Keratinocyte (primary cell): Measurements from ENCODE around the gene NFE2L3. TPM values are rescaled to one million over a fixed set of nuclear protein-coding genes. Genes with fewer than 3 reads are reported as not detected.

Source experiments
- DNase-seq: peaks from one replicate; pipeline ENCODE4 v3.0.0-alpha.2; 2011; ENCODE audit warnings: low read depth, missing footprints, low spot score
- FAIRE-seq: peaks from 2 replicates; lab custom pipeline; 2011; peaks lifted over from hg19 to GRCh38; lab: Jason Lieb, UNC
- H2AFZ ChIP-seq: 2 replicates; pipeline ENCODE4 v1.6.0; 2012; ENCODE audit warnings: low read length, control low read depth, inconsistent platforms; ENCODE audit not compliant: control insufficient read depth
- H3K27ac ChIP-seq: 2 replicates; pipeline ENCODE4 v1.5.1; 2011; ENCODE audit warnings: low read length; ENCODE audit not compliant: control insufficient read depth, insufficient read depth
- H3K27me3 ChIP-seq: 3 replicates; pipeline ENCODE4 v1.6.0; 2011; ENCODE audit warnings: low read length; ENCODE audit not compliant: control insufficient read depth, insufficient read depth; ENCODE audit errors: extremely low read depth
- H3K36me3 ChIP-seq, 2 experiments: 2 replicates in 1 of 2; 3 replicates in 1 of 2; pipeline ENCODE4 v1.5.1; 2011; ENCODE audit warnings: low read length in 2 of 2, mild to moderate bottlenecking in 1 of 2; ENCODE audit not compliant: control insufficient read depth in 2 of 2, insufficient read depth in 2 of 2; ENCODE audit errors: extremely low read depth in 1 of 2
- H3K4me1 ChIP-seq: 3 replicates; pipeline ENCODE4 v1.5.1; 2011; ENCODE audit warnings: low read length; ENCODE audit not compliant: control insufficient read depth, insufficient read depth; ENCODE audit errors: extremely low read depth
- H3K4me2 ChIP-seq: 3 replicates; pipeline ENCODE4 v1.6.0; 2011; ENCODE audit warnings: low read depth, low read length; ENCODE audit not compliant: control insufficient read depth, insufficient read depth; ENCODE audit errors: extremely low read depth
- H3K4me3 ChIP-seq, 3 experiments: fragments of 200-600 bp in 1 of 3; sonication (generic) in 1 of 3; 2 replicates in 2 of 3; 3 replicates in 1 of 3; pipeline ENCODE4 v1.5.1; 2011 to 2016; ENCODE audit warnings: low read length in 3 of 3, mild to moderate bottlenecking in 3 of 3, control low read depth in 2 of 3, inconsistent platforms in 1 of 3, low read depth in 1 of 3, mixed read lengths in 1 of 3, mixed run types in 1 of 3, moderate library complexity in 1 of 3; ENCODE audit not compliant: control insufficient read depth in 2 of 3, insufficient read depth in 2 of 3; ENCODE audit errors: extremely low read depth in 1 of 3
- H3K79me2 ChIP-seq: 2 replicates; pipeline ENCODE4 v1.6.0; 2012; ENCODE audit warnings: low read length; ENCODE audit not compliant: control insufficient read depth, insufficient read depth
- H3K9ac ChIP-seq: 3 replicates; pipeline ENCODE4 v1.6.0; 2011; ENCODE audit warnings: low read length; ENCODE audit not compliant: control insufficient read depth, insufficient read depth; ENCODE audit errors: extremely low read depth
- H3K9me1 ChIP-seq: 3 replicates; pipeline ENCODE4 v1.6.0; 2011; ENCODE audit warnings: low read length; ENCODE audit not compliant: control insufficient read depth, insufficient read depth; ENCODE audit errors: extremely low read depth
- H3K9me3 ChIP-seq: 2 replicates; pipeline ENCODE4 v1.5.1; 2012; ENCODE audit warnings: low read depth, low read length; ENCODE audit not compliant: control insufficient read depth
- H4K20me1 ChIP-seq: 3 replicates; pipeline ENCODE4 v1.6.0; 2011; ENCODE audit warnings: low read length; ENCODE audit not compliant: control insufficient read depth, insufficient read depth; ENCODE audit errors: extremely low read depth
- CTCF ChIP-seq, 3 experiments: IDR thresholded peaks in 1 of 3; conservative IDR thresholded peaks in 1 of 3; optimal IDR thresholded peaks in 1 of 3; 2 replicates in 2 of 3; 3 replicates in 1 of 3; pipeline versions ENCODE3 to v1.5.1; 2011; ENCODE audit warnings: low read length in 3 of 3, mild to moderate bottlenecking in 3 of 3, moderate library complexity in 2 of 3, control low read depth in 1 of 3, inconsistent platforms in 1 of 3; ENCODE audit not compliant: insufficient read depth in 2 of 3; ENCODE audit errors: extremely low read depth in 1 of 3
- EZH2 ChIP-seq: IDR thresholded peaks from one replicate; pipeline ENCODE4 v1.6.1; 2012; ENCODE audit warnings: inconsistent platforms, mild to moderate bottlenecking, low read length, moderate library complexity
- dilution Hi-C: fragments of 300-500 bp; cut with MboI; formaldehyde crosslinking; loops from one replicate; pipeline ENCODE4 v1.7.0; 2020; ENCODE audit warnings: low sequenced_read_pairs; ENCODE audit not compliant: extremely low pct_ligation_motif_present
- polyA plus RNA-seq, 5 experiments: library from polyadenylated mRNA; depleted of rRNA in 3 of 5; stranded (reverse) in 3 of 5; stranded (forward) in 1 of 5; unstranded in 1 of 5; fragments of >200 nt; gene quantifications; 1 replicate in 1 of 5; 2 replicates in 3 of 5; 3 replicates in 1 of 5; pipeline versions ENCODE4 v1.2.1 to v1.2.3, GENCODE V29; 2011 to 2012; ENCODE audit warnings: missing spikeins in 2 of 5, low read depth in 1 of 5, low replicate concordance in 1 of 5

The NFE2L3 gene
- polyA plus RNA-seq, 1 donor (not counting 4 experiments of a cell fraction or from before 2014, with no cell fraction given), result 17.8 TPM

- Histone ChIP-seq H3K36me3 (peaks cover 9 to 25% of the 10 kb centered on the region in 2 experiments), H3K4me3 (peak overlapping the region; percentile 94 to 100 (median 95)), H3K4me2 (peak overlapping the region; percentile 87), H3K9me3 (no peaks in the 10 kb centered on the region), H3K27ac (peak overlapping the region; percentile 94), H2AFZ (no peak overlapping the region), H3K9me1 (no peaks in the 10 kb centered on the region), H3K27me3 (no peaks in the 10 kb centered on the region), H3K4me1 (peaks cover 9% of the 10 kb centered on the region), H3K79me2 (peaks cover 90% of the 10 kb centered on the region), H4K20me1 (peaks cover 25% of the 10 kb centered on the region), H3K9ac (peak overlapping the region; percentile 100)
- TF ChIP-seq CTCF (optimal IDR thresholded peaks at IDR 0.05 in 1 of 3, IDR thresholded peaks at IDR 0.05 in 1 of 3, conservative IDR thresholded peaks at IDR 0.05 in 1 of 3; ENCODE audit: extremely low read depth in 1 of 3, insufficient read depth in 2 of 3, low read length in 3 of 3), result no peak
- no peak for TF ChIP-seq EZH2
- DNase-seq (no peak), FAIRE-seq (no peak)
- dilution Hi-C loops, result no loop called here
Measured at GRCh38 chr7:26203016-26203415, 51.0 kb downstream of the NFE2L3 start.

GRCh38 chr7:26208040-26208439 lies 56.0 kb downstream of the NFE2L3 start:
- H3K27ac ChIP-seq, result no peak overlapping the region
- TF ChIP-seq CTCF (optimal IDR thresholded peaks at IDR 0.05 in 1 of 3, IDR thresholded peaks at IDR 0.05 in 1 of 3, conservative IDR thresholded peaks at IDR 0.05 in 1 of 3; ENCODE audit: extremely low read depth in 1 of 3, insufficient read depth in 2 of 3, low read length in 3 of 3) (no peak), EZH2 (no peak)

More at GRCh38 chr7:26208040-26208439, 56.0 kb downstream of the NFE2L3 start:
- H3K4me2 ChIP-seq, result no peak overlapping the region
- dilution Hi-C loops, result no loop called here
- no peaks in the 10 kb centered on the region for H3K27me3 ChIP-seq
- peaks cover 21 to 29% of the 10 kb centered on the region in 2 experiments for H3K36me3 ChIP-seq
- no peaks in the 10 kb centered on the region for H3K9me3 ChIP-seq
- peaks cover 63% of the 10 kb centered on the region for H3K79me2 ChIP-seq
- no peak for FAIRE-seq
- no peaks in the 10 kb centered on the region for H3K9me1 ChIP-seq
- H3K9ac ChIP-seq, result no peak overlapping the region
- H2AFZ ChIP-seq, result no peak overlapping the region
- H3K4me1 ChIP-seq, result peaks cover 9% of the 10 kb centered on the region
- H3K4me3 ChIP-seq, result no peak overlapping the region
- H4K20me1 ChIP-seq, result peaks cover 9% of the 10 kb centered on the region
- DNase-seq, result no peak
